PC-9 (cell line): ENCODE data around the gene REEP5. TPM values are rescaled to one million over a fixed set of nuclear protein-coding genes. Genes with fewer than 3 reads are reported as not detected.

Experiments
- BruUV-seq: library from RNA; stranded (reverse); fragments of 400-500 nt; replicated peaks from 2 replicates; lab custom pipeline; 2021; lab: Mats Ljungman, UMichigan
- CTCF ChIA-PET: fragments of 300-600 bp; sonication (Branson Sonifier 250); formaldehyde crosslinking; loops from one replicate; lab custom pipeline; 2022; ENCODE audit warnings: antibody characterized with exemption; lab: Charles Lee
- POLR2A ChIA-PET: fragments of 300-600 bp; sonication (Branson Sonifier 250); formaldehyde crosslinking; loops from one replicate; lab custom pipeline; 2022; ENCODE audit warnings: antibody characterized with exemption; ENCODE audit not compliant: unreplicated experiment; lab: Charles Lee
- DNase-seq, 2 experiments: peaks; one replicate each; pipeline versions ENCODE4 v3.0.0 to v3.0.0-alpha.2; 2015 to 2022; ENCODE audit warnings: mixed read lengths in 1 of 2
- H2AFZ ChIP-seq: fragments of 200-600 bp; sonication (generic); 2 replicates; pipeline ENCODE4 v1.8.1; 2017; ENCODE audit warnings: antibody characterized with exemption
- H3F3A ChIP-seq: fragments of 200-600 bp; sonication (generic); 2 replicates; pipeline ENCODE4 v1.8.1; 2017; ENCODE audit warnings: antibody characterized with exemption, mild to moderate bottlenecking, low read depth; ENCODE audit not compliant: insufficient read depth
- H3K27ac ChIP-seq: fragments of 200-600 bp; sonication (generic); 2 replicates; pipeline ENCODE4 v1.6.1; 2016; ENCODE audit warnings: mixed run types
- H3K27me3 ChIP-seq: fragments of 200-600 bp; sonication (generic); 2 replicates; pipeline ENCODE4 v1.6.1; 2016; ENCODE audit warnings: low read depth, mixed run types; ENCODE audit not compliant: insufficient read depth
- H3K36me3 ChIP-seq: fragments of 200-600 bp; sonication (generic); 2 replicates; pipeline ENCODE4 v1.6.1; 2016; ENCODE audit warnings: low read depth, mixed run types
- H3K4me1 ChIP-seq: fragments of 200-600 bp; sonication (generic); replicated peaks from 2 replicates; pipeline ENCODE4 v1.6.1; 2016; ENCODE audit warnings: mixed run types; ENCODE audit not compliant: insufficient read depth
- H3K4me2 ChIP-seq: fragments of 200-600 bp; sonication (generic); 2 replicates; pipeline ENCODE4 v1.6.1; 2017; ENCODE audit warnings: mixed run types
- H3K4me3 ChIP-seq: fragments of 200-600 bp; sonication (generic); 2 replicates; pipeline ENCODE4 v1.6.1; 2016; ENCODE audit warnings: mixed run types
- H3K79me2 ChIP-seq: fragments of 200-600 bp; sonication (generic); 2 replicates; pipeline ENCODE4 v1.6.1; 2017; ENCODE audit warnings: low read depth, mixed run types
- H3K9me2 ChIP-seq: fragments of 200-600 bp; sonication (generic); 2 replicates; pipeline ENCODE4 v1.8.1; 2017; ENCODE audit warnings: mild to moderate bottlenecking; ENCODE audit not compliant: insufficient read depth
- H3K9me3 ChIP-seq: fragments of 200-600 bp; sonication (generic); 2 replicates; pipeline ENCODE4 v1.8.1; 2016; ENCODE audit warnings: low read depth; ENCODE audit not compliant: insufficient read depth
- H4K20me1 ChIP-seq: fragments of 200-600 bp; sonication (generic); 2 replicates; pipeline ENCODE4 v1.8.1; 2017; ENCODE audit not compliant: insufficient read depth
- EZH2 ChIP-seq: fragments of 200-600 bp; sonication (generic); IDR thresholded peaks from 2 replicates; pipeline ENCODE4 v1.8.0; 2017; ENCODE audit warnings: antibody characterized with exemption, low read depth
- intact Hi-C: fragments of 100-400 bp; cut with micrococcal nuclease; formaldehyde crosslinking; loops from one replicate; pipeline ENCODE4 v1.10.0; 2022; ENCODE audit not compliant: unreplicated experiment
- total RNA-seq: library from RNA; stranded (reverse); gene quantifications from 2 replicates; pipeline ENCODE4 v1.2.3, GENCODE V29; 2021
- TF ChIP-seq, protein P1 (sequence below): fragments of 200-600 bp; sonication (generic); conservative IDR thresholded peaks from 2 replicates; pipeline ENCODE4 v1.6.1; 2017; ENCODE audit warnings: mixed run types, antibody characterized with exemption, mild to moderate bottlenecking, moderate library complexity

The REEP5 gene
- total RNA-seq, 1 experiment from 2014 or later = 45.2 TPM

GRCh38 chr5:112917453-112917995 is 4.5 kb downstream of the REEP5 start:
- no peaks in the 10 kb centered on the region for H3K27me3 ChIP-seq
- no peak for TF ChIP-seq EZH2
- TF ChIP-seq, protein P1, sequence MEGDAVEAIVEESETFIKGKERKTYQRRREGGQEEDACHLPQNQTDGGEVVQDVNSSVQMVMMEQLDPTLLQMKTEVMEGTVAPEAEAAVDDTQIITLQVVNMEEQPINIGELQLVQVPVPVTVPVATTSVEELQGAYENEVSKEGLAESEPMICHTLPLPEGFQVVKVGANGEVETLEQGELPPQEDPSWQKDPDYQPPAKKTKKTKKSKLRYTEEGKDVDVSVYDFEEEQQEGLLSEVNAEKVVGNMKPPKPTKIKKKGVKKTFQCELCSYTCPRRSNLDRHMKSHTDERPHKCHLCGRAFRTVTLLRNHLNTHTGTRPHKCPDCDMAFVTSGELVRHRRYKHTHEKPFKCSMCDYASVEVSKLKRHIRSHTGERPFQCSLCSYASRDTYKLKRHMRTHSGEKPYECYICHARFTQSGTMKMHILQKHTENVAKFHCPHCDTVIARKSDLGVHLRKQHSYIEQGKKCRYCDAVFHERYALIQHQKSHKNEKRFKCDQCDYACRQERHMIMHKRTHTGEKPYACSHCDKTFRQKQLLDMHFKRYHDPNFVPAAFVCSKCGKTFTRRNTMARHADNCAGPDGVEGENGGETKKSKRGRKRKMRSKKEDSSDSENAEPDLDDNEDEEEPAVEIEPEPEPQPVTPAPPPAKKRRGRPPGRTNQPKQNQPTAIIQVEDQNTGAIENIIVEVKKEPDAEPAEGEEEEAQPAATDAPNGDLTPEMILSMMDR = no peak
- H3F3A ChIP-seq = peaks cover 6% of the 10 kb centered on the region; the same call in 1 of the 2 replicates
- no peaks in the 10 kb centered on the region for H4K20me1 ChIP-seq
- H3K9me3 ChIP-seq = no peaks in the 10 kb centered on the region
- no peak overlapping the region for H2AFZ ChIP-seq
- CTCF ChIA-PET = no interaction called here
- no peak overlapping the region for H3K4me2 ChIP-seq
- 0 out of 2 replicates have a peak, but pooled peaks cover 7% of the 10 kb centered on the region for H3K36me3 ChIP-seq
- no peak overlapping the region for H3K27ac ChIP-seq
- POLR2A ChIA-PET = no interaction called here
- no TSS peak for BruUV-seq
- DNase-seq = no peak
- no peak overlapping the region for H3K4me3 ChIP-seq
- H3K79me2 ChIP-seq = peaks cover 32% of the 10 kb centered on the region
- H3K4me1 ChIP-seq = peaks cover 10% of the 10 kb centered on the region; the same call in 1 of the 2 replicates
- no peaks in the 10 kb centered on the region for H3K9me2 ChIP-seq
- intact Hi-C loops = no loop called here

DNA sequence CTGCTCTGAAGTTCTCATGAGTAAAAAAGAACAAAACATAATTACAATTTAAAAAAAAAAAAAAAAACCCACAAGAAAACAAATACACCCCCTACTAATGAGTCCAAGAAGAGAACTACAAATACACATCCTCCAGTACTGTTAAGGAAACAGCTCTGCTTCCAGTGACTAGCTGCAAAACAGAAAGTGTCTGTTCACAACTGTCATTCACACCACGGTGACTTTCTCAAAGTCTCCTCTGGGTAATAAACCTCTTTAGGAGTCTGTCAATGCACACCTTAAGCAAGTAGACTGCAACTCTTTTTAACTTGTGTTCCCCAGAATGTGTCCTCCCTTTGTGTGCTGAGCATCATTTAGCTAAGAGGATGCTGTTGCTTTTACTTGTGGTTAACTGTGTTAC is 6.2 kb downstream of the REEP5 start:
- BruUV-seq = no TSS peak
- ChIA-PET POLR2A (interaction anchor here (0.6 kb wide), 1 partner anchor 37 kb away, joined by 3 read pairs; no protein-coding TSS in a partner anchor), CTCF (interaction anchor here (0.6 kb wide), 1 partner anchor 158 kb away, joined by 11 read pairs; no protein-coding TSS in a partner anchor)
- Histone ChIP-seq H3K27me3 (no peaks in the 10 kb centered on the region), H3K79me2 (peaks cover 32% of the 10 kb centered on the region), H3K4me2 (no peak overlapping the region), H4K20me1 (no peaks in the 10 kb centered on the region), H3K9me2 (no peaks in the 10 kb centered on the region), H3F3A (peaks cover 4% of the 10 kb centered on the region; the same call in 1 of the 2 replicates), H3K27ac (no peak overlapping the region), H3K4me1 (peaks cover 10% of the 10 kb centered on the region; the same call in 1 of the 2 replicates), H3K9me3 (no peaks in the 10 kb centered on the region), H3K36me3 (0 out of 2 replicates have a peak, but pooled peaks cover 7% of the 10 kb centered on the region), H3K4me3 (no peak overlapping the region), H2AFZ (no peak overlapping the region)
- TF ChIP-seq, protein P1 = no peak
- no peak for TF ChIP-seq EZH2
- intact Hi-C loops = no loop called here
- no peak for DNase-seq

GRCh38 chr5:112914584-112914983 is 7.4 kb downstream of the REEP5 start:
- CTCF ChIA-PET = no interaction called here

More at GRCh38 chr5:112914584-112914983, 7.4 kb downstream of the REEP5 start:
- no peak overlapping the region for H3K27ac ChIP-seq
- H4K20me1 ChIP-seq = no peaks in the 10 kb centered on the region
- H3K79me2 ChIP-seq = peaks cover 19% of the 10 kb centered on the region
- H3K9me2 ChIP-seq = no peaks in the 10 kb centered on the region
- intact Hi-C loops = no loop called here
- peaks cover 4% of the 10 kb centered on the region; the same call in 1 of the 2 replicates for H3F3A ChIP-seq
- POLR2A ChIA-PET = interaction anchor here (0.6 to 0.7 kb wide), 2 partner anchors 475 to 738 kb away, joined by 3 to 7 read pairs; no protein-coding TSS in a partner anchor
- no peak overlapping the region for H2AFZ ChIP-seq
- H3K36me3 ChIP-seq = 0 out of 2 replicates have a peak, but pooled peaks cover 7% of the 10 kb centered on the region
- H3K9me3 ChIP-seq = no peaks in the 10 kb centered on the region
- H3K27me3 ChIP-seq = no peaks in the 10 kb centered on the region
- no peak overlapping the region for H3K4me2 ChIP-seq
- DNase-seq = no peak
- BruUV-seq = no TSS peak
- no peak for TF ChIP-seq EZH2
- TF ChIP-seq, protein P1 = no peak
- H3K4me1 ChIP-seq = peaks cover 3% of the 10 kb centered on the region; the same call in 1 of the 2 replicates
- H3K4me3 ChIP-seq = no peak overlapping the region
